Measurements from ENCODE around the gene RXRB.

RXRB gene

DNA sequence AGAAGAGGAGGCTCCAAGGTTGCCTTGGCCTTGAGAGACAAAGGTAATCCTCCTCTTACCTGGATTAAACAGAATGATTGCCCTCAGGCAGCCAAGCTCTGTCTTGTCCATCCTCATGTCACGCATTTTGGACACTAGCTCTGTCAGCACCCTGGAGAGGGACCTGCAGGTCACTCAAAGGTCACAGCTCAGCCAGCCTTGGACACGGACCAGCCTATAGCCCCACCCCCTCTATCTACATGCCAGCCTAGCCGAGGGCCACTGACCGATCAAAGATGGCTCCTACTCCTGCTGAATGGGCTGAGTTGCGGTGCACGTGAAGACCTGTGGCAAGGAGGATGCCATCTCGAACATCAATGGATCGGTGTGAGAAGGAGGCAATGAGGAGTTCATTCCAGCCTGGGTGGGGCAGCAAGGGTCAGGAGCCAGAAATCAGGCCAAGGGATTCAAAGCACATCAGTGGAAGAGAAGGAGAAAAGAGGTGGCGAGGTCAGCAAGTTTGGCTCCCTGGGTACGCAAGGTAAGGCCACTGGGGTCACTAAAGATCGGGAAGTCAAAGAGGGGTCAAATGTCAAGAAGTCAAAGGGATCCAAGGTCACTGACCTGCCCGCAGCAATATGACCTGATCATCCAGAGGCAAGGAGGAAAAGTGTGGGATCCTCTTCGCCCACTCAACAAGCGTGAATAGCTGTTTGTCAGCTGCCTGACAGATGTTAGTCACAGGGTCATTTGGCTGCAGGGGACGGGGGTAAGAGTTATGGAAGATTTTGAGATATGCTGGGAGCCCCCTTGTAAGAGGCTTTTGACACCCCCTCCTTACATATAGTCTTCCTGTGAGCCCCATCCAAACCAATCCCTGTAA lies 4.9 kb downstream of the RXRB start:
- DNase-seq, result no peak

DNA sequence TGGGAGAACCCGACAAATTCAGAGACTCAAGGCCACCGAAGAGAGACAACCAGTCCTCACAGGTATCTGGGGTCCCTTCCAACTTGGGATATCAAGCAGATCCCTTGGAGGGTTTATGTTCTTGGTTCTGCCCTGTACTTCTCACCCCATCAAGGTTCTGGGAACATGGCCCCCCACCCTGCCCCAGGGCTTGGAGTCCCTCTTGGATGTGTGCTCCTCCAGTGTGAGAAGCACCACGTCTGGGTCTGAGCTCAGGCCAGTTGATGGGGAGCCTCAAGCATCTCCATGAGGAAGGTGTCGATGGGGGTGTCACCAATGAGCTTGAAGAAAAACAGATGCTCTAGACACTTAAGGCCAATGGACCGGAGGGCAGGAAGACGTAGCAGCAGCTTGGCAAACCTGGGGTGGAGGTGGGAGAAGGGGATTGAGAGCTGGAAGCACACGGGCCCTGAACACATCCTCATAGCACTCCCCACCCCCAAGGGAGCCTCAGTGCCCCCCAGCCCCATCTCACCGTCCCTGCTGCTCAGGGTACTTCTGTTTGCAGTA lies 6.0 kb downstream of the RXRB start:
- no peak for DNase-seq

DNA sequence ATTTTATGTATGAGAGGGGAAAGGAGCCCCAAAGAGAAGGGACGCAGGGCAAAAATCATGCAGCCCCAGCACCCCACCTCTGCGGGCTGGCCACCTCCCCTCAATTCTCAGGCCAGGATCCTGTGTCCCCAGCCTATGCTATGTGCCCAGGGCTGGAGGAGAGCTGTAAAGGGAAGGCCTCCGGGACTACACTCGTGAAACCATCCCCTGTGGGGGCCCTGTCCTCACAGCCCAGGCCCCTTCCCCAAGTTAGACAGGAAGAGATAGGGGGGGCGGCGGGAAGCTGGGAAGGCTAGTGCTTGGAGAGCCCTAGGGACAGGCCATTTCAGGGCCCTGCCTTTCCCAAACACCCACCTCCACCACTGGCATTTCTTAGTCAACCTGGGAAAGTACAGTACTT lies 6.8 kb downstream of the RXRB start:
- DNase-seq, result no peak

DNA sequence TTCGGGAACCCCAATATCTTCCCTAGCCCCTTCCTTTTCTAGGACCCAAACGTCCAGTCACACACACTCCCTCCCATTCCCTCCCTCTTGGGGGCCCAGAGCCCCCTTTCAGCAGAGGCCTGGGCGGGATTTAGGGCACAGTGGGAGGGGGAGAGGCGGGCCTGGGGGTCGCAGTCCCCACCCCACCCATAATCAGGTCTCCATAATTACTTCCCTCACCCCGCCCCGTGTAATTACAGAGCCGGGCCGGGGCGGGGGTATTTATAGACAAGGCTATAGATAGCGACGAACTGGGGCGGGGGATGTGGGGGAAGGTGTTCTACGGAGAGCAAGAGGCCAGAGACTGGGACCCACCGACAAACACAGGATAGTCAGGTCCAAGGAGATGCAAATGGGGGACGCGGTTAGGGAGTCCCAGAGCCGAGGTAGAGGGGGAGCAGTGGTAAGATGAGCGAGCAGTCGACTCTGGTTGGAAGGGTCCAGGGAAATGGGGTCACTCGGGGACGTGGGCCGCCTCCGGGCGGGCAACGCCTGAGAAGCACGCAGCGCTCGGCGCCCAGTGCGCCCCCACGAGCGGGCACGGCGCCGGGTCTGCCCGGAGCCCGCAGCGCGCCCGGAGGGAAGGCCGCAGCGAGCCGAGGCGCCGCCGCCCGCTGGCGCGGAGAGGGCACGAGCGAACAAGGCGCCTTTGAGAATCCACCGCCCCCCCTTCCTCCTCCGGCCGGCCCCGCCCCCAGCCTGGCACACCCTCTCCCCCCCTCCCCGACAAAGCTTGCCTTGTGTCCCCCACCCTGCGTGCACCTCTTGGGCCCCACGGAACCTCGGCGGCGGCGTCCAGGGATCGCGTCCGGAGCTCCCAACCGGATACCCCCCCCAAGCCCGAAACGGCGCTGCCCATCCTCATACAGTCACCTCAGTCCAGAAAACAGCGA lies 7.5 kb downstream of the RXRB start:
- DNase-seq, result no peak

DNA sequence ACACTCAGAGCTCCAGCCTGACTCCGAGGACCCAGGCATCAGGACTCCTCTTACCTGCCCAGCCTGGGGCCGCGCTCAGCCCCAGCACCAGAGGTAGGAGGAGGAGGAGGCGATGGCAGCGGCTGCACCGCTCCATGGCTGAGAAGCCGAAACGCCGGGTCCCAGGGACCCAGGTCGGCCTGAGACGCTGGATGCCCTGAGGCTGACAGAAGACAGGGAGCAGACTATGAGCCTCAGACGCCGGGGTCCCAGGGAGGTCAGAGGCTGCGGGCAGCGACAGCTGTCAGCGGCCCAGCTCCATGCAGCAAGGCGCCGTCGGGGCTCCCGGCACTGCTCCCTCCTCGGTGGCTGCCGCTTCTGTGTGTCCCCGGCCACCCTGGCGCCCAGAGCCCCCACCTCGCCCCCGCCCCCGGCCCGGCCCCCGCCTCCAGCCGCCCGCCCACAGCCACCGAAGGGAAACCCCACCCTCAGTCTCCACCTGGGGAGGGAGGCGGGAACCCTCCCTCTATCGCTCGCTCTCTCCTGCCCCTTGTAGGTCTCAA lies 8.3 kb downstream of the RXRB start, which contains the start of gene COL11A2:
COL11A2 (minus strand) TSS at position 363 of the 542 bp plus-strand sequence; CDS start at position 136, 227 bp downstream.
- no peak for DNase-seq

DNA sequence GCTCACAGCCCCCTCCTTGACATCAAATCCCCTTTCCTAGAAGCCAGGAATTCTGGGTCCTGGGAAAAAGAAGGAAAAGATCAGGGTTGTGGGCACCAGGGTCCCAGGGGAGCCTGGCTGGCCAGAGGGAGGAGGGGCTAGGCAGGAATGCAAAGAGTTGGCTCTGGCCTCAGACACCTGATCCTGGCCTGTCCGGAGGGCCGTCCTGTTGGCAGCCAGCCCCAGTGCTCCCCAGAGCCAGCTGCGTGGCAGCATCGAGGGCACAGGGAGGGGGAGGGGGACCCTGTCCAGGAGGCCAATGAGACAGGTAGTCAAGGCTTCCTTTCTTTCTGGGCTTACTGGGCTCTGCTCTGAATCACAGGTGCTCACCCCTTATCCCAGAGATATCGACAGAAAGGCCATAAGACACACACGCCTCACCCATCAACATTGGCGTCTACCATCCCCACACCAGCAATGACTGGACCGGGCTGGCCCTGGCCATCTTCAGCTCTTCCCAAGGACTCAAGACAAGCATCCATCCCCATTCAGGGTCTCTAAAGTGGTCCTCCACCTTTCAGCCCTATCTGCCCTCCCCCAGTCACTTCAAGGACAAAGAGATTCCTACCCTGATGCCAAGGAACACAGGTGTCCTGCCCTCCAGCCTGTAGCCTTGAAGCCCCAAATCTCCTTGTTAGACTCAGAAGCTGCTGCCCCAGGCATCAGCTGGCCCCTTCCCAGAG lies 8.9 kb downstream of the RXRB start:
- no peak for DNase-seq

DNA sequence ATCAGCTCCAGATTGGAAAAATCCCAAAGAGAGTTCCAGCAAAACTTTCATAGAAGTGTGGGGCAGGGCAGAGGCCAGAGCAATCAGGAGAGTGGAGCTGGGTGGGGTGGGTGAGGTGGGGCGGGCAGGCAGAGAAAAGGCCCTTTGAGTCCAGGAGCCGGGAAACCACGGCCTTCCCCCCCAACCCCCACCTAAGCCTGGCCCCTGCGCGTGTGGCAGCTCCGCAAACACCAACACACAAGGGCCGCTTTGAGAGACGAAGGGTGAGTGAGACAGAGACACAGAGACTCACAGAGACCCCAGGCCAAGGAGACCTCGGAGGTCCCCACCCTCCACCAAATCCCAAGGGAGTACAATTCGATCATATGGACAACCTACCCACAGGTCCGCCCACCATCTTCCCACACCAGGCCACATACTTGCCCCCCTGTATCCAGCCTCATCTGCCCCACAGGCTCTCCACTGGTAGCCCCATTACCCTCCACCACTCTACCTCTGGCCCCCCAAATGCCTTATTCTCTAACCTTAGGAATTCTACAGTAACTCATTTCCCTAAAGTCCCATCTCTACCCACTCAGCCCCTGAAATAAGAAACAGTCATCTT lies 9.9 kb downstream of the RXRB start:
- no peak for DNase-seq

DNA sequence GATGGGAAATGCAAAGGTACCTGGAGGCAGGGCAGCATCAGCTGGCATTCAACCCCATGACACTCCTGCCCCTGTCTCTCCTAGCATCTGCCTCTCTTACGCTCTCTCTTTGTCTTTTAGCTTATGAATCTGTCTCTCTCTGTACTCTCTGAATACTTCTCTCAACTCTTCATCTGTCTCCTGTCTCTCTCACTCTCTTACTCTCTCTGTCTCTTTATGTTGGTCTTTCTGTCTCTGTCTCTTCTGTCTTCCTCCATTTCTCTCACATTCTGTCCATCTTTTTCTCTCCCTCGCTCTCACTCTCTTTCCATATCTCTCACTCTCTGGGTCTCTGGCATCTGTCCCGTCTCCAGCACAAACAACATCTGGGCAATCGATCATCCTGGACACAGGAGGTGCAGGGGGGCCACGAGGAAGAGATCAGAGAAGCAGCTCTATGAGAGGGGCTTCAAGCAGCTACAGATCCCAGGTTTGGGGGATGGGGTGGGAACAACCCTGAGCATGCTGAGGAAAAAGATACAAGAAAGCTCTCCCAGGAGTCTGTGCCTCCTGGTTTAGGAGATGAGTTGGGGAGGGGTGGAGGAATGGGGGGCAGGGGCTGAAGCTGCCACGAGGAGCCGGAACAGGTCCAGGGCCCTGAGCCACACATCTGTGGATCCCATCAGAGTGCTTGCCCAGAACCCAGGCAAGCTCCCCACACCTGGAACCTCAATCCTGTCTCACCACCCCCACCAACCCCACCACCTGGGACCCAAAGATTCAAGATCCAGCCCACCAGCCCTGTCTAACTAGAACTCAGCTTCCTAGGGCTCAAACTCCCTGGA lies 10.6 kb downstream of the RXRB start:
- no peak for DNase-seq

DNA sequence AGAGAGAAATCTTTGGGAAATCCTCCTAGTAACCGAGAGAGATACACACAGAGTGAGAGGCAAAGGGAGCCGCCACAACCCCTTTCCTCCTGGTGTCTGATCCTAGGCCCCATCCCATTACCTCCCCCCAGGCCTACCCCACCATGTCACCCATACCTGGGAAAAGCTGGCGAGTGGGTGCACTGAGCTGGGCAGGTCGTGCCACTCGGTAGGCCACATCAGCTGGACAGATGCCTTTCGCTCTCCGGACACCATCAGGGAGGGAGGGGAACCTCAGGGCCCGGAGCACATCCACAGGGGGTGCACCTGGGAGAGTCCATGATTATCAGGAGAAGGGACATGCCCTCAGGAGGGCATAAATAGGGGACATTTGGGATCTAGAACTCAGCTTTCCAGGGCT lies 11.3 kb downstream of the RXRB start:
- no peak for DNase-seq

DNA sequence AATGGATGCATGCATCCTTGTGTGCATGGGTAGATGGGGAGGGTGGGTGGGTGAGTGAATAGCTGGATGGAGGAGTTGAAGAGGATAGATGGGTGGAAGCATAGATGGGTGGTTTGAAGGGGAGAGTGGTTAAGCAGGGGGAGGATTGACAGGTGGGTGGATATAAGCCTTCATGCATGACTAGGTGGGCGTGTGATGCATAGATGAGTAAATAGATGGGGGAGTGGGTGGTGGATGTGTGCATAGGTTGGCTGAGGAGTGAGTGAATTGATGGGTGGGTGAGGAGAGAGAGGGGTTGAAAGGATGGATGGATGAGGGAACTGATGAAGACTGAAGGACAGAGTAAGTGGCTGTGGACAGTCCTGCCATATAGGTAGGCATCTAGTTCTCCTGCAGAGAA lies 12.7 kb downstream of the RXRB start:
- DNase-seq, result no peak

DNA sequence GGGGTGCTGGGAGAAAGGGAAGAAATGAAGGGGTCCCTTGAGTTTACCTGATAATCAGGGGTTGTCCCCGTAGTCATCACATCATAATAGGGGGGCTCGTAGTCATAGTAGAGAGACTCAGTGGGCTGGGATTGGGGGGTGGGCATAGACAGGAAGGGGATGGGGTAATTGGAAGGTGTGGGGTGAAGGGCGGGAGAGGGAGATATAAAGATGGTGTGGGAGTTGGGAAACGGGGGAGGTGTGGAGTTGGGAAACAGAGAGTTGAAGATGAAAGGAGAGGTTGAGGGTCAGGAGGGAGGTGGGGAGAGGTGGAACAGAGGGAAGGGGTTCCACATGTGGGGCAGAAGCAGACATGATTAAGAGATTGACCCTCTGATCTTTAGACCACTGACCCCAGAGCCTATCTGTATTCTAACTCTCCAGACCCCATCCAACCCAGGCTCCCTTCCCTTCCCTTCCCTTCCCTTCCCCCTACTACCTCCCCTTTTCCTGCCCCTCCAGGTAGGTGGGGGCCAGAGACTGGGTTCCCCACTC lies 14.7 kb downstream of the RXRB start:
- no peak for DNase-seq

DNA sequence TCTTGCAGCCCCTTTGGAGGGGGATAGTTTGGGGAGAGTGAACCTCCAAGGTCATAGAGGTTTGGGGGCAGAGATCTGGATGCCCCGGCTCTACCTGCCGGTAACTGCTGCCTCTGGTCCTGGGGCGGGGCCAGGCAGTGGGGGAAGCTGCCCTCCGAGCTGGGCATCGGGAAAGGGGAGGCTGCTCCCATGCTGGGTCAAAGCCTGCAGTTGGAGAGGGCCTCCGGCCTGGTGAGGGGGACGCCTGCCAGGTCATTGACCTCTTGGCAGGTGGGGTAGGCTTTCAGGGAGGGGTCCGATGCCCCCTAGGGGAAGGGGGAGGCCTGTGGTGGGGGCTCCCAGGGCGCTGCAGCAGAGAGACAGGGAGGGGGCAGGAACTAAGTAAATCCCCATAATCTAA lies 15.3 kb downstream of the RXRB start:
- no peak for DNase-seq

DNA sequence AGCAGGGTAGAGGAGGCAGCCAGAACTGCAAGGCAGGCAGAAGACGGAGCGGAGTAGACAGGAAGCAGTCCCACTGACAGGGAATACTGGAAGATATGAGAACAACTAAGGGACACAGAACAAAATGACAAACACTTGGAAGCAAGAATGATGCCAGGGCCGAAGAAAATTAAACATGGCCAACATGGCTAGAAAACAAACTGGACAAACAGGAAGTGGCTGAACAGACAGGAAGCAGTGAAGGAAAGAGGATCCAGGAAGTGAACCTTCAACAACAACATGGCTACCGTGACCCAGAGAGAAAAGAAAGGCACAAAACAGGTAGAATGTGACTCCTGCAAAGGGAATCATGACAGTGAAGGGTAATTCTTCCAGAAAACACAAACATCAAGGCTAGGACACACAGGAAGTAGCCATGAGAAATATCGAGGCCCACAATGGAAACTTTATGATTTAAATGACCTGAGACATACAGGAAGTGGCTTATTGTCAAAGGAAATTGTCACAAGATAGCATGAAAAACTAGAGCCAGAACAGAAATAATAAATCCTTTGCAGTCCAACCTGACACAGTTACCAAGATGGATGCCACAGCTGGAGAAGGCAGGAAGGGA lies 17.3 kb downstream of the RXRB start:
- peak; percentile 34 for DNase-seq

DNA sequence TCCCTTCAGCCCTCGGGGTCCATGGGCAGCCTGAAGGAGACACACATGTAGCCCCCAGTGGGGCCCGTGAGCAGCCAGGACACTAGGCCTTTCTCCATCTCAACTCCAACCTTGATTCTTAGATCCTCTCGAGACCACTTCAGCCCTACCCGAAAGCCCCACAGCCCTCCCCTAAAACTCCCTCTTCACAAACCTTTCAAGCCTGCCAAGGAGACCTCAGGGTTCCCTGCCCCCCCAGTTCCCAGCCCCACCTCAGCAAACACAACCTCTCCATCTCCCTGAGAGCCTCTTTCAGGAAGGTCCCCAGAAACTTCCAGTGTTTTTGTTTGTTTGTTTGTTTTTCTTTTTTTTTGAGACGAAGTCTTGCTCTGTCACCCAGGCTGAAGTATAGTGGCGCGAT lies 19.3 kb downstream of the RXRB start:
- DNase-seq, result no peak

DNA sequence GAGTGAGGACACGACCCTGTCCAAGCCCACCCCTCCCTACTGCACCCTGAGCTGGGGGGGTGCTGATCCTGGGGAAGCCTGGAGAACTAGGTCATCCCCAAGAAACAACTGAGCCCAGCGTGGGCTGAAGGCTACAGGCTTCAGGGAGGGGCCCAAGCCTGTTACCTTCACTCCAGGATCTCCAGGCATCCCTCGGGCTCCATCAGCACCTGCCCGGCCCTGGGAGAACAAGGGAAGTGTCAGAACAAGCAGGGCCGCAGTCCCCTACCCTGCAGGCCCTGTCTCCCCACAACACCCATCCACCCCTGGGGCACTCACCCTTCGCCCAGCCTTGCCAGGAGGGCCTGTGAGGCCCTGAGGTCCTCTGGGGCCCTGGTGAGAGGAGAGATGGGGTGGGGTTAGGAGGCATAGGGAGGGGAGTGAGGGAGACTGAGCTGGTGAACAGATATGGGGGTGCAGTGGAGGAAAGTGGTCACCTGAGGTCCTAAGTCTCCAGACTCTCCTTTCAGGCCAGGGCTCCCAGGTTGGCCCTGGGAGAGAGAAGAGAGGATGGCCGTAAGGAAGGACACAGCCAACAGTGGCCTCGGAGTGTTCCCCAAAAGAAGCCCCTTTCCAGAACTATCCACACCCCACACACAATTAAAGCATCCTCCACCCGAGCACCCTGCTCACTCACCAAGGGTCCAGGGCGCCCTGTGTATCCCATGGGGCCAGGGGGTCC lies 21.6 kb downstream of the RXRB start:
- no peak for DNase-seq

DNA sequence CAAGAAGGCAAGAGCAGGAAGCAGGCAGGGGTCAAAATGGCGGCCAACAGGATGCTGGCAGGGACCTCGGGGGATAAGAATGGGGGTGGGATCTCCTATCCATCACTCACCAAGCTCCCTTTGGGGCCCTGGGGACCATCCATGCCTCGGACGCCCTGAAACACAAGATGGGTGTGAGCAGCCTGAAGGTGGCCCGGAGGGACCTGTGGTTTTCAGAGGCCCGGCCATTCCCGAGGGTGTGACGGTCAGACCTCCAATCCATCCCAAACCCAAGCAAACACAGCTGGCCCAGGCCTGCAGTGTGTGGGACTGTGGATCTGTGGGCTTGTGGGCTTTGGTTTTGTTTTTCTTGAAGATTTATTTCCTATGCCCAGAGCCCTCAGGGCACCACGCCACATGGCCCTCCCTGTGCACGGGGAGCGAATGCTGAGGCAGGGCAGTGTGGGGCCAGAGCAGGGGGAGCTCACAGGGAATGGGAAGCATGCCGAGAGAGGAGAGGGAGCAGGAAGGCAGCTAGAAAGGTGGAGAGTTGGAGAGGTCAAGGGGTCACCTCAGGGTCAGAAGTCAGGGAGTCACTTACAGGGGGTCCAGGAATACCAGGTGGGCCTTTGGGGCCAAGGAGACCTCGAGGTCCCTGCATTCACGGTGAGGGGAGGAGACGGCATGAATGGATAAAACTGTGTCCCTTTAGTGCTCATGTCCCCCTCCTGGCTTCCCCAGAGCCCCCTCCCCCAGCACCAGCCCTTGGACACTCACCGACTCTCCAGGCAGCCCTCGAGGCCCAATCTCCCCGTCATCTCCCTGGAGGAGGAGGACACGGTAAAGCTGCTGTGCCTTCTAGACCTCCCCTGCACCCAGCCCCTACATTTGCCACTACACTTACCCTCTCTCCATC lies 22.7 kb downstream of the RXRB start:
- no peak for DNase-seq

DNA sequence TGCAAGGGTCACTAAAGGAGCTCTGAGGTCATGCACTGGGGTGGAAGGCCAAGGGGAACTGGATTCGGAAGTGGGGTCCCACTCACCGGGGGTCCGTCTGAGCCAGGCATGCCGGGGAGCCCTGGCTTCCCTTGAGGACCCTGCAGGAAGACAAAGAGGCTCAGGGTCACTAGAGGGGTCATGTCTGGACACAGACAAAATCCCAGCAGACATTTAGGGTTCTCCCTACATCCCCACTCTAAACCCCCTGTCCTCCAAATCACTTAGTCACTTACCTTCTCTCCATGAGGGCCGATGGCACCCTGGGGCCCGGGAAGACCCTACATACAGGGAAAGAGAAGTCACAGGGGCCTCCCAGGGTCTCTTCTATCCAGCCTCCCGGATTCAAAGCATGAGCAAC lies 23.6 kb downstream of the RXRB start:
- no peak for DNase-seq

DNA sequence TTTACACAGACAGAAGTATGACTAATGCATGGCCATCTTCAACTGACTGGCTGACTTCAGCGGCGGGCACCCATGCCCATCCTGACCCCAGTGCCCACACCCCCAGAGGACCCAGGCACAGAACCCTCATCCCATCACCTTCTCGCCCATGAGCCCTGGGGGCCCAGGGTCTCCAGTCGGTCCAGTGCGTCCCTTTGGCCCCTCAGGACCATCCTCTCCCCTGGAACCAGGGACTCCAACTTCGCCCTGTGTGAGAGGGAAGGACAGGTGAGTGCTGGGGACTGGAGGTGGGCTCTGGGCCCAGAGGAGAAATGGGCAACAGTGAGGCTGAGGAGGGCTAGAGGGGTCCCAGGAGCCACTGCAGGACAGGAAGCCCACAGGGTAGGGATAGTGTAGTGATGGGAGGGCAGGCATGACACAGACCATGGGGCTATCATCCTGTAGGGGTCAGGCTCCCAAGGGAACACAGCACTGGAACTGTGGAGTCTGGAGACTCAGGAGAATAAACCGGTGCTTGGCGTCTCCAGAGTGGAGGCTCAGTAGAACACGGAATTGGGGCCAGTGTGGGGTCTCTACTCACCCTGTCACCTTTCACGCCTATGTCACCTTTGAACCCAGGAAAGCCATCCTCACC lies 24.9 kb downstream of the RXRB start:
- DNase-seq, result no peak
